CD4-positive, alpha-beta T cell treated with Interleukin-21 for 1 hour (primary cell): ENCODE data around the gene GPR148.

Source experiments
- DNase-seq: peaks from one replicate; pipeline ENCODE4 v3.0.0-alpha.2; 2020

Gene GPR148

DNA sequence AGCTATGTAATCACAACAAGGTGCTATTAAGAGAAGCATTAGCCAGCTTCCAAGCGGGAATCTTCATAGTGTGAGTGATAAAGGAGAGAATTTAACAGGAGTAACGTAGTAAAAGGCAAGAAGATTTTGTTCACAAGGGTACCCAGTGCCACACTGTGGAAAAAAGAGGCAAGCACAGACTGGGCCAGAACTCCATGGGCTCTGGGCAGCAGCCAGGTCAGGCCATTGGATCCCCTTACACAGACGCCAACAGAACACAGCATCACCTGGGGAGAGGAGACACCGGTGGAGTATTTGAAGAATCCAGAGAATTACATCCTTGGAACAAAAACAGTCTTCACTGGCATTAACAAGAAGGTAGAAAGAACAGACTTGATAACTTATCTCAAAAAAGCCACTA, 47.7 kb downstream of the GPR148 start:
- DNase-seq: no peak

DNA sequence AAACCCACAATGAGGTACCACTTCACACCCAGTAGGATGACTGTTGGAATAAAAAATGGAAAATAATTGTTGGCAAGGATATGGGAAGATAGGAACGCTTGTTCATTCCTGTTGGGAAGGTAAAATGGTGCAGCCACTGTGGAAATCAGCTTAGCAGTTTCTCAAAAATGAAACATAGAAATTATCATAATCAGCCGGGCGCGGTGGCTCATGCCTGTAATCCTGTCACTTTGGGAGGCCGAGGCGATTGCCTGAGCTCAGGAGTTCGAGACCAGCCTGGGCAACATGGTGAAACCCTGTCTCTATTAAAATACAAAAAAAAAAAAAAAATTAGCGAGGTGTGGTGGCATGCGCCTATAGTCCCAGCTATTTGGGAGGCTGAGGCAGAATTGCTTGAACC, 49.9 kb downstream of the GPR148 start:
- DNase-seq: no peak
